Neural cell (in vitro differentiated cells): ENCODE results near the gene CTSA. TPM values are rescaled to one million over a fixed set of nuclear protein-coding genes. Genes with fewer than 3 reads are reported as not detected.

Experiments used
- H2AFZ ChIP-seq: fragments of 200-600, 300-800 bp; sonication (generic), shearing (Covaris generic); 2 replicates; pipeline ENCODE4 v1.6.0; 2014; ENCODE audit warnings: low read depth, mild to moderate bottlenecking, antibody characterized with exemption, low read length, moderate library complexity
- H3F3A ChIP-seq: fragments of 200-600 bp; shearing (Covaris generic); 2 replicates; pipeline ENCODE4 v1.6.1; 2016; ENCODE audit warnings: mild to moderate bottlenecking, moderate library complexity, mixed read lengths, antibody characterized with exemption, low read length; ENCODE audit not compliant: insufficient read depth, poor library complexity, severe bottlenecking
- H3K27ac ChIP-seq: fragments of 200-600, 300-800 bp; sonication (generic), shearing (Covaris generic); 2 replicates; pipeline ENCODE4 v1.5.1; 2014; ENCODE audit warnings: mild to moderate bottlenecking, low read length, moderate library complexity
- H3K27me3 ChIP-seq: fragments of 300-800, 200-600 bp; sonication (generic), shearing (Covaris generic); 2 replicates; pipeline ENCODE4 v1.6.0; 2014; ENCODE audit warnings: mild to moderate bottlenecking, low read depth, low read length, moderate library complexity; ENCODE audit not compliant: insufficient read depth
- H3K36me3 ChIP-seq: fragments of 300-800, 200-600 bp; sonication (generic), shearing (Covaris generic); 2 replicates; pipeline ENCODE4 v1.5.1; 2014; ENCODE audit warnings: mild to moderate bottlenecking, antibody characterized with exemption, low read length, moderate library complexity; ENCODE audit not compliant: insufficient read depth
- H3K4me2 ChIP-seq: fragments of 300-800, 200-600 bp; sonication (generic), shearing (Covaris generic); 2 replicates; pipeline ENCODE4 v1.6.0; 2014; ENCODE audit warnings: mild to moderate bottlenecking, low read length
- H3K4me3 ChIP-seq: fragments of 300-800, 200-600 bp; sonication (generic), shearing (Covaris generic); 2 replicates; pipeline ENCODE4 v1.5.1; 2014; ENCODE audit warnings: mild to moderate bottlenecking, low read length, moderate library complexity
- H3K79me2 ChIP-seq: fragments of 200-600 bp; shearing (Covaris generic); replicated peaks from 2 replicates; pipeline ENCODE4 v1.6.0; 2014; ENCODE audit warnings: mild to moderate bottlenecking, low read length, moderate library complexity; ENCODE audit not compliant: insufficient read depth
- H3K9ac ChIP-seq: fragments of 300-800, 200-600 bp; sonication (generic), shearing (Covaris generic); 2 replicates; pipeline ENCODE4 v1.6.1; 2016; ENCODE audit warnings: mild to moderate bottlenecking, low read length, mixed read lengths
- H3K9me2 ChIP-seq: fragments of 200-600 bp; shearing (Covaris generic); 2 replicates; pipeline ENCODE4 v1.6.1; 2016; ENCODE audit warnings: mild to moderate bottlenecking, low read length, mixed read lengths; ENCODE audit not compliant: insufficient read depth
- H3K9me3 ChIP-seq: fragments of 200-600, 300-800 bp; sonication (generic), shearing (Covaris generic); 2 replicates; pipeline ENCODE4 v1.6.1; 2016; ENCODE audit warnings: mild to moderate bottlenecking, mixed run types, low read length, moderate library complexity, mixed read lengths
- H4K20me1 ChIP-seq: fragments of 200-600 bp; shearing (Covaris generic); 2 replicates; pipeline ENCODE4 v1.6.1; 2016; ENCODE audit warnings: mild to moderate bottlenecking, mixed run types; ENCODE audit not compliant: insufficient read depth
- EP300 ChIP-seq: fragments of 450-650 bp; conservative IDR thresholded peaks from 2 replicates; pipeline ENCODE4 v1.6.1; 2014; ENCODE audit warnings: antibody characterized with exemption, mild to moderate bottlenecking, moderate library complexity; ENCODE audit not compliant: poor library complexity, severe bottlenecking
- EZH2 ChIP-seq: fragments of 200-600, 300-800 bp; shearing (Covaris generic), sonication (generic); IDR thresholded peaks from 2 replicates; pipeline ENCODE4 v1.6.1; 2014; ENCODE audit warnings: antibody characterized with exemption, low read length, borderline replicate concordance, mild to moderate bottlenecking; ENCODE audit not compliant: insufficient read depth, poor library complexity, severe bottlenecking
- MXI1 ChIP-seq: fragments of 450-650 bp; conservative IDR thresholded peaks from 2 replicates; pipeline ENCODE4 v1.6.1; 2014; ENCODE audit warnings: antibody characterized with exemption, mild to moderate bottlenecking; ENCODE audit not compliant: poor library complexity, severe bottlenecking
- POLR2AphosphoS5 ChIP-seq: IDR thresholded peaks from 2 replicates; pipeline ENCODE4 v1.6.1; 2012
- RAD21 ChIP-seq: fragments of 450-650 bp; conservative IDR thresholded peaks from 2 replicates; pipeline ENCODE4 v1.6.1; 2014; ENCODE audit warnings: antibody characterized with exemption, mild to moderate bottlenecking, moderate library complexity
- SMC3 ChIP-seq: fragments of 450-650 bp; conservative IDR thresholded peaks from 2 replicates; pipeline ENCODE4 v1.6.1; 2014; ENCODE audit warnings: antibody characterized with exemption, mild to moderate bottlenecking, moderate library complexity; ENCODE audit not compliant: poor library complexity
- TAF1 ChIP-seq: IDR thresholded peaks from 2 replicates; pipeline ENCODE4 v1.6.1; 2012; ENCODE audit warnings: low read depth
- polyA plus RNA-seq: library from polyadenylated mRNA; depleted of rRNA; stranded (reverse); fragments of >200 nt; gene quantifications from 2 replicates; pipeline ENCODE4 v1.2.3, GENCODE V29; 2014
- TF ChIP-seq, protein P1 (sequence below): fragments of 450-650 bp; IDR thresholded peaks from 2 replicates; pipeline ENCODE4 v1.5.1; 2014; ENCODE audit warnings: antibody characterized with exemption, mild to moderate bottlenecking, moderate library complexity; ENCODE audit not compliant: poor library complexity, severe bottlenecking
- TF ChIP-seq, protein P2 (sequence below): IDR thresholded peaks from 2 replicates; pipeline ENCODE4 v1.6.1; 2012; ENCODE audit warnings: borderline replicate concordance

Gene CTSA
- polyA plus RNA-seq, 1 donor from 2014 or later = 25.7 TPM

DNA sequence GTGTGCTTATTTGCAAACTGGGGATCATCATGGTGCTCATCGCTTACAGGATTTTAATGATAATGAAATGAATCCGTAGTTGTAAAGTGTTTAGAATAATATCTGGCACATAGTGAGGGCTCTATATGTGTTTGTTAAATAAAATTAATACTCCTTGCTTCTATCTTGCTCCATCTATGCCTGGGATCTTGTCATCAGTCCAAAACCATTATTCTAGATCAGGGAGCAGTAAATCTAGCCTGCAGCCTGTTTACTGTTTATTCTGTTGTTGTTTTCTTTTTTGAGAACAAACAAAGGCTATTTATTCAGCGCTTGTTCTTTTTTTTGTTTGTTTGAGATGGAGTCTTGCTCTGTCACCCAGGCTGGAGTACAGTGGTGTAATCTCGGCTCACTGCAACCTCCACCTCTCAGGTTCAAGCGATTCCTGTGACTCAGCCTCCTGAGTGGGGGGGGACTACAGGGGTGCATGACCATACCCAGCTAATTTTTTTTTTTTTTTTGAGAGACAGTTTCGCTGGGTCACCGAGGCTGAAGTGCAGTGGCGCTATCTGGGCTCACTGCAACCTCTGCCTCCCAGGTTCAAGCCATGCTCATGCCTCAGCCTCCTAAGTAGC lies 42.1 kb upstream of the CTSA start:
- no peak overlapping the region for H3K27ac ChIP-seq
- no peaks in the 10 kb centered on the region for H3K9me2 ChIP-seq
- H3K27me3 ChIP-seq = no peaks in the 10 kb centered on the region
- H3K9ac ChIP-seq = no peak overlapping the region
- H3K9me3 ChIP-seq = no peaks in the 10 kb centered on the region
- no peak overlapping the region for H2AFZ ChIP-seq
- H3K4me2 ChIP-seq = no peak overlapping the region
- H3F3A ChIP-seq = no peaks in the 10 kb centered on the region
- H3K79me2 ChIP-seq = no peaks in the 10 kb centered on the region
- no peak overlapping the region for H3K4me3 ChIP-seq
- H3K36me3 ChIP-seq = no peaks in the 10 kb centered on the region
- TF ChIP-seq POLR2AphosphoS5 = no peak
- TF ChIP-seq, protein P1, sequence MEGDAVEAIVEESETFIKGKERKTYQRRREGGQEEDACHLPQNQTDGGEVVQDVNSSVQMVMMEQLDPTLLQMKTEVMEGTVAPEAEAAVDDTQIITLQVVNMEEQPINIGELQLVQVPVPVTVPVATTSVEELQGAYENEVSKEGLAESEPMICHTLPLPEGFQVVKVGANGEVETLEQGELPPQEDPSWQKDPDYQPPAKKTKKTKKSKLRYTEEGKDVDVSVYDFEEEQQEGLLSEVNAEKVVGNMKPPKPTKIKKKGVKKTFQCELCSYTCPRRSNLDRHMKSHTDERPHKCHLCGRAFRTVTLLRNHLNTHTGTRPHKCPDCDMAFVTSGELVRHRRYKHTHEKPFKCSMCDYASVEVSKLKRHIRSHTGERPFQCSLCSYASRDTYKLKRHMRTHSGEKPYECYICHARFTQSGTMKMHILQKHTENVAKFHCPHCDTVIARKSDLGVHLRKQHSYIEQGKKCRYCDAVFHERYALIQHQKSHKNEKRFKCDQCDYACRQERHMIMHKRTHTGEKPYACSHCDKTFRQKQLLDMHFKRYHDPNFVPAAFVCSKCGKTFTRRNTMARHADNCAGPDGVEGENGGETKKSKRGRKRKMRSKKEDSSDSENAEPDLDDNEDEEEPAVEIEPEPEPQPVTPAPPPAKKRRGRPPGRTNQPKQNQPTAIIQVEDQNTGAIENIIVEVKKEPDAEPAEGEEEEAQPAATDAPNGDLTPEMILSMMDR = no peak
- TF ChIP-seq EZH2 = no peak
- TF ChIP-seq, protein P2, sequence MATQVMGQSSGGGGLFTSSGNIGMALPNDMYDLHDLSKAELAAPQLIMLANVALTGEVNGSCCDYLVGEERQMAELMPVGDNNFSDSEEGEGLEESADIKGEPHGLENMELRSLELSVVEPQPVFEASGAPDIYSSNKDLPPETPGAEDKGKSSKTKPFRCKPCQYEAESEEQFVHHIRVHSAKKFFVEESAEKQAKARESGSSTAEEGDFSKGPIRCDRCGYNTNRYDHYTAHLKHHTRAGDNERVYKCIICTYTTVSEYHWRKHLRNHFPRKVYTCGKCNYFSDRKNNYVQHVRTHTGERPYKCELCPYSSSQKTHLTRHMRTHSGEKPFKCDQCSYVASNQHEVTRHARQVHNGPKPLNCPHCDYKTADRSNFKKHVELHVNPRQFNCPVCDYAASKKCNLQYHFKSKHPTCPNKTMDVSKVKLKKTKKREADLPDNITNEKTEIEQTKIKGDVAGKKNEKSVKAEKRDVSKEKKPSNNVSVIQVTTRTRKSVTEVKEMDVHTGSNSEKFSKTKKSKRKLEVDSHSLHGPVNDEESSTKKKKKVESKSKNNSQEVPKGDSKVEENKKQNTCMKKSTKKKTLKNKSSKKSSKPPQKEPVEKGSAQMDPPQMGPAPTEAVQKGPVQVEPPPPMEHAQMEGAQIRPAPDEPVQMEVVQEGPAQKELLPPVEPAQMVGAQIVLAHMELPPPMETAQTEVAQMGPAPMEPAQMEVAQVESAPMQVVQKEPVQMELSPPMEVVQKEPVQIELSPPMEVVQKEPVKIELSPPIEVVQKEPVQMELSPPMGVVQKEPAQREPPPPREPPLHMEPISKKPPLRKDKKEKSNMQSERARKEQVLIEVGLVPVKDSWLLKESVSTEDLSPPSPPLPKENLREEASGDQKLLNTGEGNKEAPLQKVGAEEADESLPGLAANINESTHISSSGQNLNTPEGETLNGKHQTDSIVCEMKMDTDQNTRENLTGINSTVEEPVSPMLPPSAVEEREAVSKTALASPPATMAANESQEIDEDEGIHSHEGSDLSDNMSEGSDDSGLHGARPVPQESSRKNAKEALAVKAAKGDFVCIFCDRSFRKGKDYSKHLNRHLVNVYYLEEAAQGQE = no peak
- no peak for TF ChIP-seq MXI1
- no peak for TF ChIP-seq SMC3
- TF ChIP-seq TAF1 = no peak
- TF ChIP-seq RAD21 = no peak
- no peak for TF ChIP-seq EP300
- no peaks in the 10 kb centered on the region for H4K20me1 ChIP-seq

DNA sequence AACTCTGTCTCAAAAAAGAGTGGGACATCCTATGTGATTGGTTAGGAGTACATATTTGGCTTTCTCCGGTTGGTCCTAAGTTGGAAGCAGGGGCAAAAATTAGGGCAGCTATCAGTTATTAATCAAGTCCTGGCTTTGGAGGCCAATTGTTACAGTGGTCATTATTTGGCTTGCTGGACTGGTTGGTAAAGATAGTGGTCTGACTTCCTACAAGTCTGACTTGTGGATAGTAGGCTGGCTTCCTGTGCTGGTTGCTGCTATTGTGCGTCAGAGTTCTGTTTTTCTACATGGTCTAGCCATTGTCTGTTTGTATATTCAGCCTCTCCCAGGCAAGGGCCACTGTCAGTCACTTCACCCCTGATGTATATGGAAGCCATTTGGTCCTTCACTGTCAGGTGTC lies 40.9 kb upstream of the CTSA start:
- no peaks in the 10 kb centered on the region for H3K36me3 ChIP-seq
- H3K27ac ChIP-seq = no peak overlapping the region
- H2AFZ ChIP-seq = no peak overlapping the region

More for the DNA sequence above, 40.9 kb upstream of the CTSA start:
- H3F3A ChIP-seq = no peaks in the 10 kb centered on the region
- H3K79me2 ChIP-seq = no peaks in the 10 kb centered on the region
- H3K4me3 ChIP-seq = no peak overlapping the region
- no peaks in the 10 kb centered on the region for H3K9me3 ChIP-seq
- H4K20me1 ChIP-seq = no peaks in the 10 kb centered on the region
- H3K9me2 ChIP-seq = no peaks in the 10 kb centered on the region
- no peak overlapping the region for H3K9ac ChIP-seq
- H3K27me3 ChIP-seq = no peaks in the 10 kb centered on the region
- TF ChIP-seq, protein P1 = no peak
- TF ChIP-seq SMC3 (no peak), TAF1 (no peak), EZH2 (no peak), EP300 (no peak), MXI1 (no peak), RAD21 (no peak), POLR2AphosphoS5 (no peak)
- TF ChIP-seq, protein P2 = no peak
- H3K4me2 ChIP-seq = no peak overlapping the region
